ENCODE measurements around the gene DNAJC22. TPM values are rescaled to one million over a fixed set of nuclear protein-coding genes. Genes with fewer than 3 reads are reported as not detected.
A peak's percentile ranks its signal among the peaks of the same experiment; 100 is the strongest.

DNAJC22 gene
- total and polyA plus RNA-seq, 9 donors, result 0.02 to 2.5 (median 0.14) TPM

GRCh38 chr12:49358483-49359141 is 11.9 kb downstream of the DNAJC22 start:
- Histone ChIP-seq H3K36me3 (ENCODE audit: control insufficient read depth, insufficient read depth, low read length) (no peaks in the 10 kb centered on the region), H3K4me3 (ENCODE audit: low read length) (no peak overlapping the region), H3K27ac (ENCODE audit: low read length) (no peak overlapping the region), H3K9me3 (replicated peaks; ENCODE audit: control insufficient read depth, low read depth, low read length) (no peaks in the 10 kb centered on the region), H3K27me3 (ENCODE audit: control insufficient read depth, insufficient read depth, low read length) (peaks cover 7% of the 10 kb centered on the region), H3K4me1 (ENCODE audit: control insufficient read depth, insufficient read depth, low read length) (no peaks in the 10 kb centered on the region)
- peak; percentile 77 for DNase-seq
- 20% methylated on average over 1 of the region's 7 CpGs for WGBS (ENCODE audit: insufficient coverage)

- no peak for DNase-seq
These were observed 13.0 kb downstream of the DNAJC22 start for GRCh38 chr12:49359671-49360070.

GRCh38 chr12:49362077-49362476 is 15.4 kb downstream of the DNAJC22 start:
- H3K36me3 ChIP-seq (ENCODE audit: control insufficient read depth, insufficient read depth, low read length), result no peaks in the 10 kb centered on the region
- no CpG with 5 or more reads among the region's 1 CpG for WGBS (ENCODE audit: insufficient coverage)
- H3K9me3 ChIP-seq (replicated peaks; ENCODE audit: control insufficient read depth, low read depth, low read length), result no peaks in the 10 kb centered on the region
- H3K27ac ChIP-seq (ENCODE audit: low read length), result no peak overlapping the region
- peaks cover 3% of the 10 kb centered on the region for H3K4me1 ChIP-seq (ENCODE audit: control insufficient read depth, insufficient read depth, low read length)
- DNase-seq, result no peak
- H3K27me3 ChIP-seq (ENCODE audit: control insufficient read depth, insufficient read depth, low read length), result no peaks in the 10 kb centered on the region
- no peak overlapping the region for H3K4me3 ChIP-seq (ENCODE audit: low read length)

More at GRCh38 chr12:49359671-49360070, 13.0 kb downstream of the DNAJC22 start:
- WGBS (ENCODE audit: insufficient coverage), result 100% methylated on average over 1 of the region's 7 CpGs
- H3K27ac ChIP-seq (ENCODE audit: low read length), result no peak overlapping the region
- no peaks in the 10 kb centered on the region for H3K4me1 ChIP-seq (ENCODE audit: control insufficient read depth, insufficient read depth, low read length)
- no peak overlapping the region for H3K4me3 ChIP-seq (ENCODE audit: low read length)
- H3K9me3 ChIP-seq (replicated peaks; ENCODE audit: control insufficient read depth, low read depth, low read length), result no peaks in the 10 kb centered on the region
- H3K27me3 ChIP-seq (ENCODE audit: control insufficient read depth, insufficient read depth, low read length), result peaks cover 3% of the 10 kb centered on the region
- H3K36me3 ChIP-seq (ENCODE audit: control insufficient read depth, insufficient read depth, low read length), result no peaks in the 10 kb centered on the region

- H3K27ac ChIP-seq (ENCODE audit: low read length), result no peak overlapping the region
- H3K4me1 ChIP-seq (ENCODE audit: control insufficient read depth, insufficient read depth, low read length), result peaks cover 11% of the 10 kb centered on the region
- peak; percentile 56 for DNase-seq
- no peaks in the 10 kb centered on the region for H3K36me3 ChIP-seq (ENCODE audit: control insufficient read depth, insufficient read depth, low read length)
- no peaks in the 10 kb centered on the region for H3K9me3 ChIP-seq (replicated peaks; ENCODE audit: control insufficient read depth, low read depth, low read length)
- no peak overlapping the region for H3K4me3 ChIP-seq (ENCODE audit: low read length)
- no peaks in the 10 kb centered on the region for H3K27me3 ChIP-seq (ENCODE audit: control insufficient read depth, insufficient read depth, low read length)
- no CpG with 5 or more reads among the region's 1 CpG for WGBS (ENCODE audit: insufficient coverage)
These were observed 18.3 kb downstream of the DNAJC22 start for GRCh38 chr12:49364989-49365388.

GRCh38 chr12:49365542-49365941 is 18.9 kb downstream of the DNAJC22 start:
- no peak overlapping the region for H3K4me3 ChIP-seq (ENCODE audit: low read length)
- no peak overlapping the region for H3K27ac ChIP-seq (ENCODE audit: low read length)

GRCh38 chr12:49366096-49366651 is 19.5 kb downstream of the DNAJC22 start:
- H3K4me3 ChIP-seq (ENCODE audit: low read length), result peak overlapping the region; percentile 86
- WGBS (ENCODE audit: insufficient coverage), result 3% methylated on average over 30 of the region's 38 CpGs
- peaks cover 11% of the 10 kb centered on the region for H3K4me1 ChIP-seq (ENCODE audit: control insufficient read depth, insufficient read depth, low read length)
- no peaks in the 10 kb centered on the region for H3K9me3 ChIP-seq (replicated peaks; ENCODE audit: control insufficient read depth, low read depth, low read length)
- H3K27me3 ChIP-seq (ENCODE audit: control insufficient read depth, insufficient read depth, low read length), result no peaks in the 10 kb centered on the region
- peak overlapping the region; percentile 98 for H3K27ac ChIP-seq (ENCODE audit: low read length)
- H3K36me3 ChIP-seq (ENCODE audit: control insufficient read depth, insufficient read depth, low read length), result no peaks in the 10 kb centered on the region
- no peak for DNase-seq

More at GRCh38 chr12:49365542-49365941, 18.9 kb downstream of the DNAJC22 start:
- no CpG with 5 or more reads among the region's 5 CpGs for WGBS (ENCODE audit: insufficient coverage)
- no peaks in the 10 kb centered on the region for H3K36me3 ChIP-seq (ENCODE audit: control insufficient read depth, insufficient read depth, low read length)
- no peak for DNase-seq
- no peaks in the 10 kb centered on the region for H3K9me3 ChIP-seq (replicated peaks; ENCODE audit: control insufficient read depth, low read depth, low read length)
- peaks cover 11% of the 10 kb centered on the region for H3K4me1 ChIP-seq (ENCODE audit: control insufficient read depth, insufficient read depth, low read length)
- no peaks in the 10 kb centered on the region for H3K27me3 ChIP-seq (ENCODE audit: control insufficient read depth, insufficient read depth, low read length)

- Histone ChIP-seq H3K4me1 (ENCODE audit: control insufficient read depth, insufficient read depth, low read length) (peaks cover 11% of the 10 kb centered on the region), H3K9me3 (replicated peaks; ENCODE audit: control insufficient read depth, low read depth, low read length) (no peaks in the 10 kb centered on the region), H3K27ac (ENCODE audit: low read length) (peak overlapping the region; percentile 98), H3K36me3 (ENCODE audit: control insufficient read depth, insufficient read depth, low read length) (no peaks in the 10 kb centered on the region), H3K4me3 (ENCODE audit: low read length) (peak overlapping the region; percentile 86), H3K27me3 (ENCODE audit: control insufficient read depth, insufficient read depth, low read length) (no peaks in the 10 kb centered on the region)
- under 1% methylated on average over 95 of the region's 97 CpGs for WGBS (ENCODE audit: insufficient coverage)
- peak; percentile 98 for DNase-seq
These were observed 20.1 kb downstream of the DNAJC22 start for GRCh38 chr12:49366652-49367380.

GRCh38 chr12:49367381-49368239 is 20.9 kb downstream of the DNAJC22 start, which contains the start of gene SPATS2:
Gene SPATS2, plus strand, starts transcription at chr12:49367462. Its CDS starts 93,551 bp downstream, at chr12:49461013.
- Histone ChIP-seq H3K36me3 (ENCODE audit: control insufficient read depth, insufficient read depth, low read length) (no peaks in the 10 kb centered on the region), H3K4me3 (ENCODE audit: low read length) (peak within 1 kb of the TSS; percentile 86), H3K4me1 (ENCODE audit: control insufficient read depth, insufficient read depth, low read length) (peaks cover 11% of the 10 kb centered on the region), H3K27ac (ENCODE audit: low read length) (peak within 1 kb of the TSS; percentile 98), H3K27me3 (ENCODE audit: control insufficient read depth, insufficient read depth, low read length) (no peaks in the 10 kb centered on the region), H3K9me3 (replicated peaks; ENCODE audit: control insufficient read depth, low read depth, low read length) (no peaks in the 10 kb centered on the region)
- WGBS (ENCODE audit: insufficient coverage), result under 1% methylated on average over 21 of the region's 52 CpGs
- peak; percentile 69 for DNase-seq

- WGBS (ENCODE audit: insufficient coverage), result no CpG with 5 or more reads among the region's 3 CpGs
- no peak for DNase-seq
- peak overlapping the region; percentile 86 for H3K4me3 ChIP-seq (ENCODE audit: low read length)
- H3K27ac ChIP-seq (ENCODE audit: low read length), result peak overlapping the region; percentile 98
- H3K27me3 ChIP-seq (ENCODE audit: control insufficient read depth, insufficient read depth, low read length), result no peaks in the 10 kb centered on the region
- no peaks in the 10 kb centered on the region for H3K36me3 ChIP-seq (ENCODE audit: control insufficient read depth, insufficient read depth, low read length)
- H3K9me3 ChIP-seq (replicated peaks; ENCODE audit: control insufficient read depth, low read depth, low read length), result no peaks in the 10 kb centered on the region
- H3K4me1 ChIP-seq (ENCODE audit: control insufficient read depth, insufficient read depth, low read length), result peaks cover 11% of the 10 kb centered on the region
These were observed 21.5 kb downstream of the DNAJC22 start for GRCh38 chr12:49368240-49368600.
